Measurements from ENCODE around the gene KLF13.

Gene KLF13

DNA sequence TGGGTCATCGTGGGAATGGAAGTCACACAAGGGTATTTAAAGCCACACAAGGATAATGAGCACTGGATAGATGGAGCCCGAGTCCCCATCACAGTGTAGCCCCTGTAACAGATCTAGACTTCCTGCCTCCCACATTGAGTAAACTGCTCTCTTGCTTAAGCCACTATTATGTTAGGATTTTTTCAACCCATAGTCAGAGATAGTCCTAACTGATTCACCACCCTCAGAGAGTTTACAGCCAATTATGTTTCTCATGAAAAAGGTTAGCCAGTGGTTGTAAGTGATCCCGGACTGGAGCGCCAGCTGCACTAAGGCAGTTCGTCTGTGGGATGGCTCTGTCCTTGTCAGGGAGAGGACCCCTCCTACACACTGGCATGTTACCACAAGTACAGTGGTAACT lies 77.0 kb downstream of the KLF13 start:
- no peak for DNase-seq (ENCODE audit: low spot score in 2 of 2)
- no peak for ATAC-seq (replicated peaks; ENCODE audit: extremely low read depth, poor library complexity, severe bottlenecking)
- Mint-ChIP-seq H3K4me1 (peaks cover 13% of the 10 kb centered on the region), H3K9me3 (peaks cover 3% of the 10 kb centered on the region), H3K27ac (ENCODE audit: low read depth) (no peak overlapping the region), H3K36me3 (ENCODE audit: insufficient read depth) (peaks cover 7% of the 10 kb centered on the region), H3K4me3 (no peak overlapping the region), H3K27me3 (no peaks in the 10 kb centered on the region)

DNA sequence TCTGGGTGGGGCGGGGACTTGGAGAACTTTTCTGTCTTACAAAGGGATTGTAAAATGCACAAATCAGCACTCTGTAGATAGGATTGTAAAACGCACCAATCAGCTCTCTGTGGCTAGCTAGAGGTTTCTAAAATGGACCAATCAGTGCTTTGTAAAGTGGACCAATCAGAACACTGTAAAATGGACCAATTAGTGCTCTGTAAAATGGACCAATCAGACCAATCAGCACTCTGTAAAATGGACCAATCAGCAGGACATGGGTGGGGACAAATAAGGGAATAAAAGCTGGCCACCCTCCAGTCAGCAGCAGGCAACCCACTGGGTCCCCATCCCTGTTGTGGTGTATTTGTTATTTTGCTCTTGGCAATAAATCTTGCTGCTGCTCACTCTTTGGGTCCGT lies 77.7 kb downstream of the KLF13 start:
- H3K9me3 Mint-ChIP-seq, result peaks cover 10% of the 10 kb centered on the region
- no peak overlapping the region for H3K27ac Mint-ChIP-seq (ENCODE audit: low read depth)
- no peak for DNase-seq (ENCODE audit: low spot score in 2 of 2)
- H3K4me3 Mint-ChIP-seq, result no peak overlapping the region
- peaks cover 7% of the 10 kb centered on the region for H3K36me3 Mint-ChIP-seq (ENCODE audit: insufficient read depth)
- ATAC-seq (replicated peaks; ENCODE audit: extremely low read depth, poor library complexity, severe bottlenecking), result no peak
- H3K27me3 Mint-ChIP-seq, result no peaks in the 10 kb centered on the region
- peaks cover 13% of the 10 kb centered on the region for H3K4me1 Mint-ChIP-seq

DNA sequence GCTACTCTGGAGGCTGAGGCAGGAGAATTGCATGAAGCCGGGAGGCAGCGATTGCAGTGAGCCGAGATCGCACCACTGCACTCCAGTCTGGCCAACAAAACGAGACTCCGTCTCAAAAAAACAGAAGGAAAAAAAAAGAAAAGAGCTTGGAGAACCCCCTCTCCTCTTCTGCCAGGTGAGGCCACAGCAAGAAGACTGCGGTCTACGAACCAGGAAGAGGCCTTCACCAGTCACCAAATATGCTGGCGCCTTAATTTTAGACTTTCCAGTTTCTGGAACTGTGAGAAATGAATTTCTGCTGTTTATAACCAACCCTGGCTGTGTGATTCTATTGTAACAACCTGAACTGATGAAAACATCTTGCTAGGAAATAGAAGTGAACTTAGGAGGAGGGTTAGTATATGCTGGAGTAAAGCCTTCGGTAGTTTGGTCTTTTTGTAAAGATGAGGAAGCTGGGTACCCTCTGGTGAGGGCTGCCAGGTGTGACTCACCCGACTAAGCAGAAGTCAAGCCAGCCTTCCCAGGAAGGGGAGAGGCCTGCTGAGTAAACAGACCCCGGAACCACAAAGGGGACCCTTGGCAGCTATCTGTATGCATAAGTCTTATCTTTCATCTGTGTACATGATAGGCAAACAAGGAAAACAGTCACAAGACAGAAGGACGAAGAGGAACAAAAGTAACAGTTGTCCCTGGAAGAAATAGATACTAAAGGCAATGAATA lies 78.7 kb downstream of the KLF13 start:
- Mint-ChIP-seq H3K27ac (ENCODE audit: low read depth) (no peak overlapping the region), H3K4me1 (peaks cover 13% of the 10 kb centered on the region), H3K9me3 (peaks cover 12% of the 10 kb centered on the region), H3K4me3 (no peak overlapping the region), H3K36me3 (ENCODE audit: insufficient read depth) (peaks cover 7% of the 10 kb centered on the region), H3K27me3 (no peaks in the 10 kb centered on the region)
- DNase-seq (ENCODE audit: low spot score in 2 of 2) (no peak), ATAC-seq (replicated peaks; ENCODE audit: extremely low read depth, poor library complexity, severe bottlenecking) (no peak)

DNA sequence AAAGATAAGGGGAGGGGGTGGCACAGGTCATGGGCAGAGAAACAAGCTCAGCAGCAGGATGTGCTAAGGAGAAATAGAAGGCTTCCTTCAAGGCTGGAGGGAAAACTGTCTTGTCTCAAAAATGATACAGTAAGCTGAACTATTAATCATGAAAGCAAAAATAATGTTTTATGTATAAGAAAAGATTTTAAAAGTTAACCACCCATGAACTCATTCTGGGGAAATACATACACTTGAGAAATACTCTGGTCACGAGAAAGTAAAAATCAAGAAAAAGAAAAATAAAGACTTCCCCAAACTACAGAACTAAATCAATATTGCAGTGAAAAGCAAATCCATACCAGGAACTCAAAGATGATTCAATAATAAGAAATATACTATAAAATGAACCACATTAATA lies 80.7 kb downstream of the KLF13 start:
- DNase-seq (ENCODE audit: low spot score in 2 of 2), result no peak

DNA sequence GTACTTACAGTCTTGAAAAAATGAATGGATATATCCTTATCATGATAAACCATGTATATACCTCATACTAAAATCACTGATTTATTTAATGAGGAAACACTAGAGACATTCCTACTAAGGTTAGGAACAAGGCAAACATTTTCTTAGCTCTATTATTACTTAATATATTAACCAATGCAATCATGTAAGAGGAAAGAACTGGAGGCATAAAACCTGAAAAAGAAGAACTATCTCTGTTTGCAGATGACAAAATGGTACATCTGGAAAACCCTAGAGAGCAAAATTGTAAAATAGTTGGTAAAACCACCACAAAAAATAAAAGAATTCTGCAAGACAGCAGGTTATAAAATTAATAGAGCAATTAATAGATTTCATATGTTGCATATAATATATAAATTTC lies 81.2 kb downstream of the KLF13 start:
- DNase-seq (ENCODE audit: low spot score in 2 of 2) (no peak), ATAC-seq (replicated peaks; ENCODE audit: extremely low read depth, poor library complexity, severe bottlenecking) (no peak)
- H3K4me3 Mint-ChIP-seq, result no peak overlapping the region
- H3K36me3 Mint-ChIP-seq (ENCODE audit: insufficient read depth), result peaks cover 7% of the 10 kb centered on the region
- H3K27ac Mint-ChIP-seq (ENCODE audit: low read depth), result no peak overlapping the region
- no peaks in the 10 kb centered on the region for H3K27me3 Mint-ChIP-seq
- H3K4me1 Mint-ChIP-seq, result peaks cover 13% of the 10 kb centered on the region
- peaks cover 12% of the 10 kb centered on the region for H3K9me3 Mint-ChIP-seq

More for the DNA sequence above, 80.7 kb downstream of the KLF13 start:
- H3K36me3 Mint-ChIP-seq (ENCODE audit: insufficient read depth), result peaks cover 7% of the 10 kb centered on the region
- H3K27ac Mint-ChIP-seq (ENCODE audit: low read depth), result no peak overlapping the region
- H3K4me1 Mint-ChIP-seq, result peaks cover 8% of the 10 kb centered on the region
- ATAC-seq (replicated peaks; ENCODE audit: extremely low read depth, poor library complexity, severe bottlenecking), result no peak
- H3K9me3 Mint-ChIP-seq, result peaks cover 12% of the 10 kb centered on the region
- no peaks in the 10 kb centered on the region for H3K27me3 Mint-ChIP-seq
- H3K4me3 Mint-ChIP-seq, result no peak overlapping the region

DNA sequence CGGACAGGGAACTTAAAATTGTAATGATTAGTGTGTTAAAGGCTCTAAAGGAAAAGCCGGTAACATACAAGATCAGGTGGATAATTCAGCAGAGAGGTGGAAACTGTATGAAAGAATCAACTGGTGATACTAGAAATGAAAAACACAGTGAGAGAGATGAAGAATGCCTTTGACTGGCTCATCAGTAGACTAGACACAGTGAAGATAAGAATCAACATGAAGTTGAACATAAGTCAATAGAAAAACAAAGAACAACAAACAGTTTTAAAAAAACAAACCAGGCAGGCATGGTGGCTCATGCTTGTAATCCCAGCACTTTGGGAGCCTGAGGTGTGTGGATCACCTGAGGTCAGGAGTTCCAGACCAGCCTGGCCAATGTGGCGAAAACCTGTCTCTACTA lies 82.1 kb downstream of the KLF13 start:
- no peak for DNase-seq (ENCODE audit: low spot score in 2 of 2)
- no peak overlapping the region for H3K27ac Mint-ChIP-seq (ENCODE audit: low read depth)
- peaks cover 12% of the 10 kb centered on the region for H3K9me3 Mint-ChIP-seq
- H3K36me3 Mint-ChIP-seq (ENCODE audit: insufficient read depth), result peaks cover 6% of the 10 kb centered on the region
- H3K4me3 Mint-ChIP-seq, result no peak overlapping the region
- no peak for ATAC-seq (replicated peaks; ENCODE audit: extremely low read depth, poor library complexity, severe bottlenecking)
- peaks cover 19% of the 10 kb centered on the region for H3K4me1 Mint-ChIP-seq
- no peaks in the 10 kb centered on the region for H3K27me3 Mint-ChIP-seq

DNA sequence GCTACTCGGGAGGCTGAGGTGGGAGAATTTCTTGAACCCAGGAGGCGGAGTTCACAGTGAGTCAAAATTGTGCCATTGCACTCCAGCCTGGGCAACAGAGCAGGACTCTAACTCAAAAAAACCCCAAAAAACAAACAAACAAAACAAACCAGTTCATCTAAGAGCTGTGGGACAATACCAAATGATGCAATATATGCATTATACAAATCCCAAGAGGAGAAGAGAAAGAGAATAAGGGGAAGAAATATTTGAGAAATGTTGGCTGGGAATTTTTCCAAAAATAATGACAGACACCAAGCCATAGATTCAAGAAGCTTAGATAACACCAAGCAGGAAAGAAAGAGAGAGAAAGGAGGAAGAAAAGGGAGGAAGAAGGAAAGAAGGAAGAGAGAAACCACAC lies 82.5 kb downstream of the KLF13 start:
- no peak for ATAC-seq (replicated peaks; ENCODE audit: extremely low read depth, poor library complexity, severe bottlenecking)
- Mint-ChIP-seq H3K27me3 (no peaks in the 10 kb centered on the region), H3K27ac (ENCODE audit: low read depth) (no peak overlapping the region), H3K4me1 (peaks cover 19% of the 10 kb centered on the region), H3K36me3 (ENCODE audit: insufficient read depth) (peaks cover 6% of the 10 kb centered on the region), H3K9me3 (peaks cover 12% of the 10 kb centered on the region), H3K4me3 (no peak overlapping the region)
- no peak for DNase-seq (ENCODE audit: low spot score in 2 of 2)

DNA sequence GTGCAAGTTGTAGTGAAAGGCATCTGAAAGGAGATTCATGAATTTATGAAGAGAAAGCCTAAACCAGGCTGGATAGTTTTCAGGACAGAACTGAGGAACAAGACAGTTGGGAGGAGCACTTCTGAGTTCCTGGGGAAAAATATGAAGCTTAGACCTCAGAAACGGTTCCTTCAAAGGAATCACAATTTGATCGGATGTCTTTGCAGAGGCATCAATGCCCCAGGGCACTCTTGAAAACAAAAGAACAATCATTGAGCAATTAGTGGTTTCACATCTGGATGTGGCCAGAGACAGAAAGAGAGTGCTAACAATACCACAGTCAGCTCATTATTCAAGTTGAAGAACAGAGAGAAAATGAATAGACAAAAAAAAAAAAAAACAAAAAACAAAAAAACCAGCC lies 86.2 kb downstream of the KLF13 start:
- no peak overlapping the region for H3K27ac Mint-ChIP-seq (ENCODE audit: low read depth)

DNA sequence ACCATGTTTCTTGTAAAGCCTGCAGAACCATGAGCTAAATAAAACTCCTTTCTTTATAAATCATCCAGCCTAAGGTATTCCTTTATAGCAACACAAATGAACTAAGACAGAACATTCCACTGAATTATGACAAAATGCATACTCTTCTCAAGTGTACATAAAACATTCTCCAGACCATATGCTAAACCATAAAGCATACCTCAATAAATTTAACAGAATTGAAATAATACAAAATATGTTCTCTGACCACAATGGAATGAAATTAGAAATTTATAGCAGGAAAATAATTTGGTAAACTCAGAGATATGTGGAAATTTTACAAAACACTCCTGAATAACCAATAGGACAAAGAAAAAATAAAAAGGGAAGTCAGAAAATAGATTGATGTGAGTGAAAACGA lies 88.6 kb downstream of the KLF13 start:
- Mint-ChIP-seq H3K4me1 (peaks cover 12% of the 10 kb centered on the region), H3K27ac (ENCODE audit: low read depth) (no peak overlapping the region), H3K27me3 (no peaks in the 10 kb centered on the region), H3K36me3 (ENCODE audit: insufficient read depth) (peaks cover 1% of the 10 kb centered on the region), H3K4me3 (no peak overlapping the region), H3K9me3 (peaks cover 11% of the 10 kb centered on the region)
- DNase-seq (ENCODE audit: low spot score in 2 of 2) (no peak), ATAC-seq (replicated peaks; ENCODE audit: extremely low read depth, poor library complexity, severe bottlenecking) (no peak)

More for the DNA sequence above, 86.2 kb downstream of the KLF13 start:
- no peak for DNase-seq (ENCODE audit: low spot score in 2 of 2)
- H3K36me3 Mint-ChIP-seq (ENCODE audit: insufficient read depth), result peaks cover 1% of the 10 kb centered on the region
- peaks cover 12% of the 10 kb centered on the region for H3K4me1 Mint-ChIP-seq
- no peaks in the 10 kb centered on the region for H3K27me3 Mint-ChIP-seq
- H3K9me3 Mint-ChIP-seq, result peaks cover 12% of the 10 kb centered on the region
- ATAC-seq (replicated peaks; ENCODE audit: extremely low read depth, poor library complexity, severe bottlenecking), result no peak
- no peak overlapping the region for H3K4me3 Mint-ChIP-seq

DNA sequence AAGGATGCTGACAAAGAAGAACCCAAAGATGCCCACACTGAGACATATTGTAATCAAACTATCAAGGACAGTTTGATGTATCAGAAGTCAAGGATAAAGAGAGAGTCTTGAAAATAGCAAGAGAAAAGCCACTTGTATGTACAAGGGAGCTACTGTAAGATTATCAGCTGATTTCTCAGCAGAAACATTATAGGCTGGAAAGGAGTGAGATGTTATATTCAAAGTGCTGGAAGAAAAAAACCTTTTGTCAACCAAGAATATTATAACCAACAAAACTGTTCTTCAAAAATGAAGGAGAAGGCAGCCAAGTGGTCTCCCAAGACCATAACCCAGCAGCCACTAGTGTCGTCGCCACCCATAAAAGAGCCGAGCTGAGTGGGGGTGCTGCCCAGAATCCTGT lies 93.2 kb downstream of the KLF13 start:
- H3K4me1 Mint-ChIP-seq, result no peaks in the 10 kb centered on the region
- ATAC-seq (replicated peaks; ENCODE audit: extremely low read depth, poor library complexity, severe bottlenecking) (no peak), DNase-seq (ENCODE audit: low spot score in 2 of 2) (no peak)
- H3K27ac Mint-ChIP-seq (ENCODE audit: low read depth), result no peak overlapping the region
- no peaks in the 10 kb centered on the region for H3K36me3 Mint-ChIP-seq (ENCODE audit: insufficient read depth)
- H3K9me3 Mint-ChIP-seq, result peaks cover 14% of the 10 kb centered on the region
- no peak overlapping the region for H3K4me3 Mint-ChIP-seq
- no peaks in the 10 kb centered on the region for H3K27me3 Mint-ChIP-seq

DNA sequence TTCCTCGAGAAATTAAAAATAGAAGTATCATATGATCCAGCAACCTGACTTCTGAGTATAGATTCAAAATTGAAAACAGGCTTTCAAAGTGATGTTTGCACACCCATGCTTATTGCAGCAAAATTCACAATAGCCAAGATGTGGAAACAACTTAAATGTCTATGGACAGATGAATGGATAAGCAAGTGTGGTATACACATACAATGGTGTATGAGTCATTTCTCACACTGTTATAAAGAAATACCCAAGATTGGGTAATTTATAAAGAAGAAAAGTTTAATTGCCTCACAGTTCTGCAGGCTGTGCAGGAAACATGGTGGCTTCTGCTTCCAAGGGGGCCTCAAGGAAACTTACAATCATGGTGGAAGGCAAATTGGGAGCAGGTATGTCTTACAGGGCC lies 100.8 kb downstream of the KLF13 start:
- ATAC-seq (replicated peaks; ENCODE audit: extremely low read depth, poor library complexity, severe bottlenecking), result no peak
- peaks cover 6% of the 10 kb centered on the region for H3K9me3 Mint-ChIP-seq

More for the DNA sequence above, 100.8 kb downstream of the KLF13 start:
- Mint-ChIP-seq H3K27me3 (no peaks in the 10 kb centered on the region), H3K27ac (ENCODE audit: low read depth) (no peak overlapping the region), H3K36me3 (ENCODE audit: insufficient read depth) (no peaks in the 10 kb centered on the region), H3K4me1 (peaks cover 9% of the 10 kb centered on the region), H3K4me3 (no peak overlapping the region)
- no peak for DNase-seq (ENCODE audit: low spot score in 2 of 2)
